HepG2 (cell line): ENCODE measurements around the gene CUL4A. TPM values are rescaled to one million over a fixed set of nuclear protein-coding genes. Genes with fewer than 3 reads are reported as not detected.

ENCODE experiments used
- ATRX ChIP-seq: sonication (generic); formaldehyde crosslinking; IDR thresholded peaks from 2 replicates; pipeline ENCODE4 v1.4.0; 2020; ENCODE audit warnings: missing genetic modification reagents, borderline replicate concordance
- KIAA2018 ChIP-seq: sonication (generic); formaldehyde crosslinking; IDR thresholded peaks from 2 replicates; pipeline ENCODE4 v1.5.0; 2020; ENCODE audit warnings: mild to moderate bottlenecking, missing genetic modification reagents, borderline replicate concordance
- MAX ChIP-seq: IDR thresholded peaks from 2 replicates; pipeline ENCODE4 v1.6.1; 2012; ENCODE audit warnings: inconsistent platforms
- MYC ChIP-seq: sonication (generic); formaldehyde crosslinking; IDR thresholded peaks from 2 replicates; pipeline ENCODE4 v1.9.0; 2021; ENCODE audit warnings: missing genetic modification reagents, borderline replicate concordance
- SETDB1 ChIP-seq: sonication (generic); formaldehyde crosslinking; IDR thresholded peaks from 2 replicates; pipeline ENCODE4 v1.5.1; 2020; ENCODE audit warnings: missing genetic modification reagents, mild to moderate bottlenecking, borderline replicate concordance
- TFAP4 ChIP-seq: sonication (generic); IDR thresholded peaks from 2 replicates; pipeline ENCODE4 v1.6.1; 2016; ENCODE audit warnings: low read depth, borderline replicate concordance
- TFE3 ChIP-seq: IDR thresholded peaks from 2 replicates; pipeline ENCODE4 v1.6.1; 2016
- ZBTB34 ChIP-seq: sonication (generic); formaldehyde crosslinking; IDR thresholded peaks from 2 replicates; pipeline ENCODE4 v1.8.0; 2022; ENCODE audit warnings: mild to moderate bottlenecking, missing genetic modification reagents
- ZNF510 ChIP-seq: sonication (generic); formaldehyde crosslinking; IDR thresholded peaks from 2 replicates; pipeline ENCODE4 v1.4.0; 2020; ENCODE audit warnings: low read depth, mild to moderate bottlenecking, missing genetic modification reagents
- ZNF672 ChIP-seq: sonication (generic); formaldehyde crosslinking; IDR thresholded peaks from 2 replicates; pipeline ENCODE4 v1.8.1; 2022; ENCODE audit warnings: missing genetic modification reagents
- ZNF703 ChIP-seq: sonication (generic); formaldehyde crosslinking; IDR thresholded peaks from 2 replicates; pipeline ENCODE4 v1.5.1; 2020; ENCODE audit warnings: missing genetic modification reagents, mild to moderate bottlenecking, moderate library complexity, borderline replicate concordance
- ZSCAN21 ChIP-seq: sonication (generic); formaldehyde crosslinking; IDR thresholded peaks from 2 replicates; pipeline ENCODE4 v1.8.0; 2022; ENCODE audit warnings: mild to moderate bottlenecking, missing genetic modification reagents, moderate library complexity, borderline replicate concordance
- polyA plus RNA-seq, 8 experiments: library from polyadenylated mRNA; depleted of rRNA in 3 of 8; stranded (reverse) in 7 of 8; unstranded in 1 of 8; fragments of >200 nt; fragmentation: Illumina TruSeq in 4 of 8; extraction: Trizol in 4 of 8; gene quantifications; 2 replicates each; pipeline versions ENCODE4 v1.2.1 to v1.2.3, GENCODE V29; 2011 to 2016; ENCODE audit warnings: low read depth in 4 of 8, missing spikeins in 1 of 8, mixed read lengths in 1 of 8; ENCODE audit not compliant: insufficient read depth in 1 of 8
- total RNA-seq, 5 experiments: library from RNA; depleted of rRNA; stranded (reverse); fragments of >200 nt; fragmentation: Illumina TruSeq; extraction: Trizol; gene quantifications; 2 replicates each; pipeline ENCODE4 v1.2.3, GENCODE V29; 2016; ENCODE audit warnings: low read depth in 1 of 5

Gene CUL4A
- total and polyA plus RNA-seq, 2 of the 13 experiments (the other 11 are each of a cell fraction or from before 2014, with no cell fraction given): 51.2 to 75.3 TPM

GRCh38 chr13:113209759-113210421 is 477 bp downstream of the CUL4A start (continued):
- TF ChIP-seq ZBTB34 (no peak), ATRX (CRISPR knock-in tag) (no peak), TFE3 (CRISPR knock-in tag) (no peak), SETDB1 (no peak), TFAP4 (no peak), KIAA2018 (CRISPR knock-in tag) (no peak), ZNF510 (no peak), ZSCAN21 (peak; percentile 82), ZNF703 (CRISPR knock-in tag) (0 out of 2 replicates have a peak, but pooled peaks have one; percentile 74), MYC (peak; percentile 92), MAX (peak; percentile 98), ZNF672 (CRISPR knock-in tag) (0 out of 2 replicates have a peak, but pooled peaks have one; percentile 87)
